ENCODE results near the gene ADIPOR2.

DNA sequence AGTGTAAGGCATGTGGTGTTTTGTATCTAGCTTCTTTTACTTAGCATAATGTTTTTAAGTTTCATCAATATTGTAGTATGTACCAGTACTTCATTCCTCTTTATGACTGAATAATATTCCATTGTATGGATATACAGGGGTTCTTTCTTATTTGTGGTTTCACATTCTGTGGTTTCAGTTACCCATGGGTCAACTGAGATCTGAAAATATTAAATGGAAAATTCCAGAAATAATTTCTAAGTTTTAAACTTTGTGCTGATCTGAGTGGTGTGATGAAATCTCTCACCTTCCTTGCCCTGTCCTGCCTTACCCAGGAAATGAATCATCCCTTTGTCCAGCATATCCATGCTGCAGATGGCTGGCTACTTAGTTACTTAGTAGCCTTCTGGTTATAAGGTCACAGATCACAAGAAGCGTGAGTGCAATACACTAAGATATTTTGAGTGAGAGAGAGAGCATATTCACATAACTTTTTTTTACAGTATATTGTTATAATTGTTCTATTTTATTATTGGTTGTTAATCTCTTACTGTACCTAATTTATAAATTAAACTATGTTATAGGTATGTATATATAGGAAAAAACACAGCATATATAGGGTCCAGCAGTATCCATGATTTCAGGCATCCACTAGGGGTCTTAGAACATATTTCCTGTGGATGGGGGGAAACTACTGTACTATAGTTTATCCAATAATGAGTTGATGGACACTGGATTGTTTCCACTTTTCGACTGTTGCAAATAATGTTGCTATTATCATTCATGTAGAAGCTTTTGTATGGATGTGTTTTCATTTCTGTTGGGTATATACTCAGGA is 69.9 kb downstream of the ADIPOR2 start:
- TF ChIP-seq, protein P1, sequence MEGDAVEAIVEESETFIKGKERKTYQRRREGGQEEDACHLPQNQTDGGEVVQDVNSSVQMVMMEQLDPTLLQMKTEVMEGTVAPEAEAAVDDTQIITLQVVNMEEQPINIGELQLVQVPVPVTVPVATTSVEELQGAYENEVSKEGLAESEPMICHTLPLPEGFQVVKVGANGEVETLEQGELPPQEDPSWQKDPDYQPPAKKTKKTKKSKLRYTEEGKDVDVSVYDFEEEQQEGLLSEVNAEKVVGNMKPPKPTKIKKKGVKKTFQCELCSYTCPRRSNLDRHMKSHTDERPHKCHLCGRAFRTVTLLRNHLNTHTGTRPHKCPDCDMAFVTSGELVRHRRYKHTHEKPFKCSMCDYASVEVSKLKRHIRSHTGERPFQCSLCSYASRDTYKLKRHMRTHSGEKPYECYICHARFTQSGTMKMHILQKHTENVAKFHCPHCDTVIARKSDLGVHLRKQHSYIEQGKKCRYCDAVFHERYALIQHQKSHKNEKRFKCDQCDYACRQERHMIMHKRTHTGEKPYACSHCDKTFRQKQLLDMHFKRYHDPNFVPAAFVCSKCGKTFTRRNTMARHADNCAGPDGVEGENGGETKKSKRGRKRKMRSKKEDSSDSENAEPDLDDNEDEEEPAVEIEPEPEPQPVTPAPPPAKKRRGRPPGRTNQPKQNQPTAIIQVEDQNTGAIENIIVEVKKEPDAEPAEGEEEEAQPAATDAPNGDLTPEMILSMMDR (conservative IDR thresholded peaks at IDR 0.05 in 1 of 2, IDR thresholded peaks at IDR 0.05 in 1 of 2; ENCODE audit: low read depth in 1 of 2, low read length in 2 of 2): no peak
- TF ChIP-seq EZH2 (IDR thresholded peaks at IDR 0.05; ENCODE audit: low read length, missing control alignments): no peak

Measured in fibroblast of lung (primary cell).